NCI-H2171 treated with DMSO at 0.1 percent for 48 hours (cell line): ENCODE measurements around the gene ITGB1BP2.
A peak's percentile ranks its signal among the peaks of the same experiment; 100 is the strongest.
"Not testable (repeated sequence)": the region's sequence is repeated elsewhere in the genome, so short reads cannot be mapped to it uniquely, and the experiment has no call there.

ENCODE experiments used
- DNase-seq: peaks from one replicate; lab custom pipeline; 2025; lab: John Stamatoyannopoulos, UW

ITGB1BP2 gene

DNA sequence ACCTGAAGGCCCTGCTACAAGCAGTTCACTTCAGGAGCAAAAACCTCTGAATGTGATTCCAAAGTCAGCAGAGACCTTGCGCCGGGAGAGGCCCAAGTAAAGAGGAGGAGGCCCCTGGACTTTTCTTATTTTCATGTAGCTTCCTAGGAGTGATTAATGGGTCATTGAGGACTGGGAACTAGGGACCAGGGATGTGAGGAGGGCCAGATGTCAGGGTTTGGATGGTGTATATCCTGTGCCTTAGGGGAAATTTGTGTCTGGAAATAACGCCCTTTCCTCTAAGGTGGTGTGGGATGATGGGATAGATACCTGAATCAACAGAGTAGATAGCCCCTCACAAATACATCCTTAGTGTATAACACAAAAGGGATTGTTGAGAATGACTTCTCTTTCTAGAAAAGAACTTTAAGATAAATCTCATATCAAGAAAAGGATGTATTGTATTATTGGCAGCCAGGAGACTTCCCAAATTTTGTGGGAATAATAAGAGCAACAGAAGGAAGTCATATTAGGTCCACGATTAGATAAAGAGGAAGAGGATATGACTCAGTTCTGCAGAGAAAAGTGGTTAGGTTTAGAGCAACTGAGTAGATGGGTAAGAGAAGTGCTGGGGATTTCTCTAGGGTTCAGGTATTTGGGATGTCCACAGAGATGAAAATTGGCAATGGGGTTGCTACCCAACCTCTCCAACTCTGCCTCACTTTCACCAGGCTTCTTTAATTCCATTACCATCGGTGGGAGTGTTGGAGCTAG, 1.1 kb downstream of the ITGB1BP2 start:
- DNase-seq, result no peak

DNA sequence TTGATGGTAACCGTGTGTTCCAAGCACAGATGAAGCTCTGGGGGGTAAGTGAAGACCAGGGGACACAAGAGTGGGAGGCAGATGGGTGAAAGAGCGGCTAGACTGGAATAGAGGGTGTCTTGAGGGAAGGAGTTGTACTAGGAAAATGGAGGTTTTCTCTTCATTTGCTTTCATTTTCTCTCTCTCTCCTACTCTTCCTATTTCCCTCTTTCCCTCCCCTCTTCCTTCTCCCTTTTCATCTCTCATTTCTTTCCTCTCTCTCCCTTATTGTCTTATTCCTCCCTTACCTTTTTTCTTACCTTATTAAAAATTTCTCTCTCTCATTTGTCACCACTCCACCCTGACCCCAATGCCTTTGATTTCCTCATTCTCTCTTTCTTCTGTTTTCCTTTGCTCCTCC, 3.0 kb downstream of the ITGB1BP2 start:
- no peak for DNase-seq

DNA sequence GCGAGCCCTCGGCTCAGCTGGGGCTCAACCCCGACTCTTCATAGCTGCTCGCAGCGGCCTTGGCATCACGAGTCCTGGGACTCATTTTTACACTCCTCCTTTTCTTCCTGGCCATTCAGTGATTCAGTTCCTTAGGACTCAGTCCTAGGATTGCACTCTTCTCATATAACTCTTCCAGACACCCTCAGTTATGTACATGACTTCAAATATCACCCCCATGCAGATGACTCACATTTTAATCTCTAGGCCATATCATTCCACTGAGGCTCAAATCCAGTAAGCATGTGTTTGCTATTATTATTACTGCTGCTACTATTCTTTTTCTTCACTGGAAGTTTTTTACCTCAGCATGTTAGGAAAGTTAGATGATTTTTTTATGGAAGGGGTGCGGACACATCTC, 14.4 kb downstream of the ITGB1BP2 start:
- DNase-seq, result no peak

DNA sequence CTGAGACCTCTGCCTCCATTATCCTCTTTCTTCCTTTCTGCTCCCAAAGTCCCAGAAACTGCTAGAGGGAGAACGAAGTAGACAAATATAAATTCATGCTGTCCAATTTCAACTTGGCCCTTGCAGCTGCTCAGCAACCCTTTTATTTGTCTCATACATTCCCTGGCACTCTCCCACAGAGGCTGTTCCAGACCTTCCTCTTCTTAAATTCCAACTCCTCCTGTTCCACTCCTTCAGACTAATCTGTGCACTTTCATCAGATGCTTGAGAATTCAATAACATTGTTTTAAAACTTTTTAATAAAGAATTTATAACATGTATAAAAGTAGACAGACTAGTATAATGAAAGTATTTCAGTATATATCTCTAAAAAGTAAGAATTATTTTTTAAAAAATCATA, 15.4 kb downstream of the ITGB1BP2 start:
- not testable (repeated sequence) for DNase-seq

DNA sequence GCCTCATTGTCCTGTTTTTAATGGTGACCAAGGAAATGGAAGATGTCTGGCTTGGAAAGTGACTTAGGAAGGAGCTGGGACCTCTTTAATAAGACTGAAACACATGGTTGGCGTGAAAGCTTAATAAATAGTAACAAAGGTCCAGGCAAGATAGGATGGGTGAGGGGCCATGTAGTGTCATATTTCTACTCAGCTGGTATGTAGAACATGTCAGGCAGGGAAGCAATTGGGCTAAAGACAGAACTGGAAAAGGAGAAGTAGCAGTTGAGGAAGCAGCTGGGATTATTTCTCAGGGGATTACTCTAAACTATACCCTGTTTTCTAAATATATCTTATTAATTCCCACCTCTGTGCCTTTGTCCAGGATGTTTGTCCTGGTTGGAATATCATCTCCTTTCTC, 18.6 kb downstream of the ITGB1BP2 start:
- DNase-seq, result peak; percentile 6

DNA sequence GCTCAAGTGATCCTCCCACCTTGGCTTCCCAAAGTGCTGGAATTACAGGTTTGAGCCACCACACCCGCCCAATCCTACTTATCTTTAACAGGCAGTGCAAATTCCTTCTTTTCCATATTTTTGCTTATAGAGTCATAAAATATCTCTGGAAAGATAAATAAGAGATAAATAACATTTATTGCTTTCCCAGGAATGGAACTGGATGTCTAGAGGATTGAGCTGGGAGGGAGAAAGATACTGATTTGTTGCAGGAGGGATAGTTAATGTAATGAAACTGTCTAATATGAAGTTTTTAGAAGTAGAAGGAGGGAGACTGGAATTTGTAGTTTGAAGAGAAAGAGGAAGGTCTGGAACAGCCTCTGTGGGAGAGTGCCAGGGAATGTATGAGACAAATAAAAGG, 20.2 kb downstream of the ITGB1BP2 start:
- DNase-seq, result no peak

DNA sequence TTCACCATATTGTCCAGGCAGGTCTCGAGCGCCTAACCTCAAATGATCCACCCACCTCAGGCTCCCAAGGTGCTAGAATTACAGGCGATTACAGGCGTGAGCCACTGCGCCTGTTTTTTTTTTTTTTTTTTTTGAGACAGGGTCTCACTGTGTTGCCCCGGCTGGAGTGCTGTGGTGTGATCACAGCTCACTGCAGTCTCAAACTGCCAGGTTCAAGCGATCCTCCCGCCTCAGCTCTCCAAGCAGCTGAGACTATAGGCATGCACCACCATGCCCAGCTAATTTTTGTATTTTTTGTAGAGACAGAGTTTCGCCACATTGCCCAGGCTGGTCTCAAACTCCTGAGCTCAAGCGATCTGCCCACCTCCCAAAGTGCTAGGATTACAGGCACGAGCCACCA, 22.9 kb downstream of the ITGB1BP2 start:
- not testable (repeated sequence) for DNase-seq

DNA sequence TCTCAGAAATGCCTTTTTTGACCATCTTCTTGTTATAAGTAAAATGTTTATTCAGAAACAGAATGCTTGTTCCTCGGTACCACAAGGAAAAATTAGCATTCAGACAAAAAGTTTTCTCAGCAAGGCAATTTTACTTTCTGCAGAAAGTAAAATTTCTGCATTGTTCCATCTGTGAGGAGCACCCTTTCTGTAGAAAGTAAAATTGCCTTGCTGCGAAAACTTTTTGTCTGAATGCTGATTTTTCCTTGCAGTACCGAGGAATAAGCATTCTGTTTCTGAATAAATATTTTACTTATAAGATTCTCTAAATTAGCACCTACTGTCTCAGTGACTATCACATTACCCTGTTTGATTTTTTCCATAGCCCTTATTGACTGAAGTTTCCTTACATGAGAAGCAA, 24.8 kb downstream of the ITGB1BP2 start:
- no peak for DNase-seq

DNA sequence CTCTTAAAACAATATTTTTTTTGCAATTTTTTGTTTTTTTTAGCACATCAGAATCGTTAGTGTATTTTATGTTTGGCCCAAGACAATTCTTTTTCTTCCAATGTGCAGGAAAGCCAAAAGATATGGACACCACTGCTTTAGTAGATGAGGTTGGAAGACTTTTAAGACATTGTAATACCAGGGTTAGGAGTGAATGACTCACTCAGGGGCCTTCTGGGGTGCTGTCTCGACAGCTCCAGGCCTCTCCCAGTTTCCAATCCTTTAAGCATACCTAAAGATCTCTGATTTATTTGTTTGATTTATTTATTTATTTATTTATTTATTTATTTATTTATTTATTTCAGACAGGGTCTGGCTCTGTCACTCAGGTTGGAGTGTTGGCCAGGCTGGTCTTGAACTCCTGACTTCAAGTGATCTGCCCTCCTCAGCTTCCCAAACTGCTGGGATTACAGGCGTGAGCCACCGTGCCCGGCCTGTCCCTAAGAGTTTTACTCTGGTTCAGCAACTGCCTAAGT, 47.7 kb downstream of the ITGB1BP2 start:
- not testable (repeated sequence) for DNase-seq

DNA sequence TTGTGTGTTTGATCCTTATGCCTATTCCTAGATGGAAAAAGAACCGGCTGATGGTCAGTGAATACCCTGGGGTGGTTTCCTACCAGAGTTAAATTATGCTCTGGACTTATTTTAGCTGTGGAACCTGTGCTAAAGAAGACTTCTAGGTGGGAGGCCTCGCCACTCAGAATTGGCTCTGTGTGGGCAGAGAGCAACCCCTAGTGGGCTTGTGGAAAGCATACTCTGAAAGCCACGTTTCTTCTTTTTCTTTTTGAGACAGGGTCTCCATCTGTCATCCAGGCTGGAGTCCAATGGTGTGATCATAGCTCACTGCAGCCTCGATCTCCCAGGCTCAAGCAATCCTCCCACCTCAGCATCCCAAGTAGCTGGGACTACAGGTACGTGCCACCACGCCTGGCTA, 48.3 kb downstream of the ITGB1BP2 start:
- DNase-seq, result not testable (repeated sequence)

DNA sequence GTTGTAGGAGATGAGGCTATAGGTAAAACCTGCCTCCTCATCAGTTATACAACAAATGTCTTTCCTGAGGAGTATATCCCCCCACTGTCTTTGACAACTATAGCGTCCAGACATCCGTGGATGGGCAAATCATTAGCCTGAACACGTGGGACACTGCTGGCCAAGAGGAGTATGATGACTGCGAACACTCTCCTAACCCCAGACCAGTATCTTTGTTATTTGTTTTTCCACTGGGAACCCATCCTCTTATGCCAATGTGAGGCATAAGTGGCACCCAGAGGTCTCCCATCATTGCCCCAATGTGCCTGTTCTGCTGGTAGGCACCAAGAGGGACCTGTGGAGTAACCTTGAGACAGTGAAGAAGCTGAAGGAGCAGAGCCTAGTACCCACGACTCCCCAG, 50.9 kb downstream of the ITGB1BP2 start:
- DNase-seq, result not testable (repeated sequence)
